ENCODE results near the gene DPAGT1.

DNA sequence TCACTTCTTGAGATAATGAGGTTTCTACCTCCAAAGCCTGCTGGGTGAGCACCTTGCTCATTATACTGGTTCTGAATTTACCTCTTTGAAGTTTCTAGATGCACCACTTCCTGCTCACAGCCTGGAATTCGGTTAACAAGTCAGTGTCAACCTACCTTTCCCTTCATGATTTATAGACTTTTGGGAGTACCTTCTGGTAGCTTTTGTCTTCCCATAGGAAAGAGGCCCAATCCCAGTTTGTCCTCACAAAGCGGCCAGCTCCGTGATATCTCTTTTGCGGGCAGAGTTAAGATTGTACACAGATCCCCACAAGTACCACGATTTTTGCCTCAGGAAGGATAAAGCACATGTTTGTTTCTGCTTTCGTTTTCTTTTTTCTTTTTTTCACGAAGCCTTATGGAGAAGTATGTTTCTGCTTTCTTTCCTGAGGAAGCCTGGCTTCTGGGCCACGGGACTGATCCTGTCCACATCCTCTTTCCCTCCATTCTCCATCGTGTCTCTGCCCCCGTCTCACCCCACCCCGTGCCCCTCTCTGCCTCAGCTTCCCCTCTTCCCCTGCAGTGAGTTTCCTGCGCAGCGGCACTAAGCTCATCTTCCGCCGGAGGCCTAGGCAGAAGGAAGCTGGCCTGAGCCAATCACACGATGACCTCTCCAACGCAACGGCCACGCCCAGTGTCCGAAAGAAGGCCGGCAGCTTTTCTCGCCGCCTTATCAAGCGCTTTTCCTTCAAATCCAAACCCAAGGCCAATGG is 14.0 kb upstream of the DPAGT1 start:
- TF ChIP-seq, protein P1, sequence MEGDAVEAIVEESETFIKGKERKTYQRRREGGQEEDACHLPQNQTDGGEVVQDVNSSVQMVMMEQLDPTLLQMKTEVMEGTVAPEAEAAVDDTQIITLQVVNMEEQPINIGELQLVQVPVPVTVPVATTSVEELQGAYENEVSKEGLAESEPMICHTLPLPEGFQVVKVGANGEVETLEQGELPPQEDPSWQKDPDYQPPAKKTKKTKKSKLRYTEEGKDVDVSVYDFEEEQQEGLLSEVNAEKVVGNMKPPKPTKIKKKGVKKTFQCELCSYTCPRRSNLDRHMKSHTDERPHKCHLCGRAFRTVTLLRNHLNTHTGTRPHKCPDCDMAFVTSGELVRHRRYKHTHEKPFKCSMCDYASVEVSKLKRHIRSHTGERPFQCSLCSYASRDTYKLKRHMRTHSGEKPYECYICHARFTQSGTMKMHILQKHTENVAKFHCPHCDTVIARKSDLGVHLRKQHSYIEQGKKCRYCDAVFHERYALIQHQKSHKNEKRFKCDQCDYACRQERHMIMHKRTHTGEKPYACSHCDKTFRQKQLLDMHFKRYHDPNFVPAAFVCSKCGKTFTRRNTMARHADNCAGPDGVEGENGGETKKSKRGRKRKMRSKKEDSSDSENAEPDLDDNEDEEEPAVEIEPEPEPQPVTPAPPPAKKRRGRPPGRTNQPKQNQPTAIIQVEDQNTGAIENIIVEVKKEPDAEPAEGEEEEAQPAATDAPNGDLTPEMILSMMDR (conservative IDR thresholded peaks at IDR 0.05; ENCODE audit: low read length) = no peak
- no peak for TF ChIP-seq EZH2phosphoT487 (IDR thresholded peaks at IDR 0.05; ENCODE audit: borderline replicate concordance, low read depth, low read length)
